Neuronal stem cell (in vitro differentiated cells): ENCODE data around the gene STK32A.

ENCODE experiments used
- DNase-seq: peaks from one replicate; pipeline ENCODE4 v3.0.0-alpha.2; 2013; ENCODE audit warnings: low spot score
- H2AFZ ChIP-seq: one replicate; pipeline ENCODE4 v1.6.1; 2013; ENCODE audit warnings: mild to moderate bottlenecking, low read length, inconsistent platforms
- H2AK5ac ChIP-seq: 2 replicates; pipeline ENCODE4 v1.6.1; 2013; ENCODE audit warnings: low read depth, mild to moderate bottlenecking, inconsistent platforms, low read length, moderate library complexity, mixed read lengths
- H2BK120ac ChIP-seq: 2 replicates; pipeline ENCODE4 v1.6.1; 2013; ENCODE audit warnings: low read depth, mild to moderate bottlenecking, inconsistent platforms, low read length, moderate library complexity, mixed read lengths
- H2BK12ac ChIP-seq: one replicate; pipeline ENCODE4 v1.6.1; 2013; ENCODE audit warnings: low read length, inconsistent platforms
- H2BK15ac ChIP-seq: 2 replicates; pipeline ENCODE4 v1.6.1; 2013; ENCODE audit warnings: mild to moderate bottlenecking, low read length, inconsistent platforms, mixed read lengths
- H2BK5ac ChIP-seq: one replicate; pipeline ENCODE4 v1.6.1; 2013; ENCODE audit warnings: inconsistent platforms, mild to moderate bottlenecking, low read length, moderate library complexity
- H3K14ac ChIP-seq: one replicate; pipeline ENCODE4 v1.6.1; 2013; ENCODE audit warnings: low read length, inconsistent platforms
- H3K18ac ChIP-seq: 2 replicates; pipeline ENCODE4 v1.6.1; 2013; ENCODE audit warnings: low read length, inconsistent platforms
- H3K23ac ChIP-seq: 2 replicates; pipeline ENCODE4 v1.6.1; 2013; ENCODE audit warnings: low read depth, mild to moderate bottlenecking, mixed read lengths, low read length, inconsistent platforms; ENCODE audit not compliant: poor library complexity
- H3K27ac ChIP-seq: replicated peaks from 3 replicates; pipeline ENCODE4 v1.5.1; 2013; ENCODE audit warnings: low read length, inconsistent platforms
- H3K27me3 ChIP-seq, 3 experiments: 2 replicates each; pipeline ENCODE4 v1.6.1; 2013; ENCODE audit warnings: low read length in 3 of 3, mild to moderate bottlenecking in 2 of 3, inconsistent platforms in 1 of 3, low read depth in 1 of 3, mixed read lengths in 1 of 3, moderate library complexity in 1 of 3; ENCODE audit not compliant: control insufficient read depth in 3 of 3, insufficient read depth in 3 of 3
- H3K36me3 ChIP-seq, 2 donors: replicated peaks in 1 of 2; 2 replicates each; pipeline ENCODE4 v1.6.1; 2013; ENCODE audit warnings: low read length in 2 of 2; ENCODE audit not compliant: control insufficient read depth in 2 of 2, insufficient read depth in 2 of 2
- H3K4ac ChIP-seq: 2 replicates; pipeline ENCODE4 v1.6.1; 2013; ENCODE audit warnings: inconsistent platforms, mild to moderate bottlenecking, low read length, moderate library complexity
- H3K4me1 ChIP-seq, 2 donors: 1 replicate in 1 of 2; 2 replicates in 1 of 2; pipeline ENCODE4 v1.6.1; 2013; ENCODE audit warnings: low read length in 2 of 2, low read depth in 1 of 2; ENCODE audit not compliant: control insufficient read depth in 2 of 2, insufficient read depth in 1 of 2
- H3K4me2 ChIP-seq: one replicate; pipeline ENCODE4 v1.6.1; 2013; ENCODE audit warnings: mild to moderate bottlenecking, low read length, inconsistent platforms; ENCODE audit not compliant: insufficient read depth, poor library complexity, severe bottlenecking
- H3K4me3 ChIP-seq, 2 donors: 2 replicates each; pipeline ENCODE4 v1.5.1; 2013; ENCODE audit warnings: low read length in 2 of 2, mild to moderate bottlenecking in 2 of 2, inconsistent platforms in 1 of 2, moderate library complexity in 1 of 2
- H3K79me1 ChIP-seq: one replicate; pipeline ENCODE4 v1.6.1; 2013; ENCODE audit warnings: low read depth, mild to moderate bottlenecking, inconsistent platforms, low read length, moderate library complexity
- H3K9ac ChIP-seq: one replicate; pipeline ENCODE4 v1.6.1; 2013; ENCODE audit warnings: mild to moderate bottlenecking, low read depth, low read length, inconsistent platforms; ENCODE audit not compliant: poor library complexity
- H3K9me3 ChIP-seq, 2 donors: replicated peaks in 1 of 2; 2 replicates each; pipeline versions ENCODE3 to v1.6.1; 2013; ENCODE audit warnings: low read length in 2 of 2, mild to moderate bottlenecking in 2 of 2, inconsistent platforms in 1 of 2, low read depth in 1 of 2, mixed read lengths in 1 of 2, moderate library complexity in 1 of 2; ENCODE audit not compliant: control insufficient read depth in 2 of 2, insufficient read depth in 1 of 2
- H4K8ac ChIP-seq: one replicate; pipeline ENCODE4 v1.6.1; 2013; ENCODE audit warnings: low read depth, mild to moderate bottlenecking, inconsistent platforms, low read length, moderate library complexity
- H4K91ac ChIP-seq: one replicate; pipeline ENCODE4 v1.6.1; 2013; ENCODE audit warnings: low read length, low read depth, mild to moderate bottlenecking, inconsistent platforms; ENCODE audit not compliant: poor library complexity
- WGBS, 2 donors: extraction: QIAGEN DNeasy Blood & Tissue Kit; methylation state at CpG; one replicate each; pipeline ENCODE4 v1.1.7; 2013; ENCODE audit warnings: missing lambda C conversion rate in 2 of 2, mixed read lengths in 1 of 2; ENCODE audit not compliant: insufficient read length in 2 of 2, insufficient replicate concordance in 1 of 2; ENCODE audit errors: extremely low coverage in 2 of 2; 5-methylcytosine and 5-hydroxymethylcytosine counted together

STK32A gene

DNA sequence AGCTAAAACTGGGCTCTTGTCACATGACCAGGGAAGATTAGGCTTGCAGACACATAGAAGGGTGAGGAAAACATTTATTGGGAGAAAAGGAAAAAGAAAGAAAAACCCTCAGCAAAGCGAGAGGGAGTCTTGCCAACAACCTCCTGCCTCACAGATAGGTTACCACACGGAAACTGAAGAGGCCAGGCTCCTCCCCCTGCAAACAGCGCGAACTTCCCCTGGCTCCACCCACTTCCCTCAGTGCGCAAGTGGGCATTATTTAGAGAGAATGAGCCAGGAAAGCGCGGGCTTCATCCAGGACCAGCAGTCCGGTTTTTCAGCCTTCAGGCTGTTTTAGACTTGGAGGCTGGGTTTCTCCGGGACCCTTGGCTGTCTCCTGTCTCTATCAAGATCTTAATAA lies 70.3 kb downstream of the STK32A start:
- H3K79me1 ChIP-seq: no peaks in the 10 kb centered on the region
- no peak overlapping the region for H3K4me3 ChIP-seq
- no peak overlapping the region for H2AK5ac ChIP-seq
- H3K4me2 ChIP-seq: no peak overlapping the region
- no peak overlapping the region for H3K9ac ChIP-seq
- H3K4ac ChIP-seq: no peak overlapping the region
- H3K27me3 ChIP-seq: no peaks in the 10 kb centered on the region
- H4K8ac ChIP-seq: no peak overlapping the region
- no peak overlapping the region for H2BK5ac ChIP-seq
- no peak overlapping the region for H3K23ac ChIP-seq
- H3K9me3 ChIP-seq: no peaks in the 10 kb centered on the region
- no CpG with 5 or more reads among the region's 9 CpGs for WGBS, 2 donors
- H2BK120ac ChIP-seq: no peak overlapping the region
- H4K91ac ChIP-seq: no peak overlapping the region
- H3K36me3 ChIP-seq: no peaks in the 10 kb centered on the region
- H3K14ac ChIP-seq: no peak overlapping the region
- H2AFZ ChIP-seq: no peak overlapping the region
- no peak overlapping the region for H2BK15ac ChIP-seq
- no peak for DNase-seq
- H3K27ac ChIP-seq: no peak overlapping the region
- H3K18ac ChIP-seq: no peak overlapping the region
- no peaks in the 10 kb centered on the region for H3K4me1 ChIP-seq
- no peak overlapping the region for H2BK12ac ChIP-seq

DNA sequence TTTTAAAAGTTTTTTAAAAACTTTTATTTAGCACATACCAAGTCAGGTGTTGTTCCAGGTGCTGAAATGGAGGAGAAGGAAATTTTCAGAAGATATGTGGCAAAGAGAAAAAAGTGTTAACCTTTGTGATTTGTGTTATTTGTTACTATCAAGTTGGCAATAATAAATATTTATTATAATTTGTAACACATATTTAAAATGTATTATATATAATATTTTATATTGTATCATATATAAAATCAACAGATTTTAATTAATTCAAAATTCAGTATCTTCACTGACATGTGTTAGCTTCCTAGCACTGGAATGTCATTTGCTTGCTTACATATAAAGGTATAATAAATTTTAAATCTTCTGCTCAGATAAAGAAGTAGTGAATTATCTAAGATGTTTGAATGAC lies 71.5 kb downstream of the STK32A start:
- Histone ChIP-seq H2AK5ac (no peak overlapping the region), H4K8ac (no peak overlapping the region), H3K4me1 (no peaks in the 10 kb centered on the region), H3K18ac (no peak overlapping the region), H3K27me3 (no peaks in the 10 kb centered on the region), H3K4ac (no peak overlapping the region), H3K23ac (no peak overlapping the region), H2BK120ac (no peak overlapping the region), H3K4me3 (no peak overlapping the region), H3K14ac (no peak overlapping the region), H3K4me2 (no peak overlapping the region), H2BK15ac (no peak overlapping the region), H2AFZ (no peak overlapping the region), H2BK12ac (no peak overlapping the region), H3K79me1 (no peaks in the 10 kb centered on the region), H3K27ac (no peak overlapping the region), H3K9ac (no peak overlapping the region), H2BK5ac (no peak overlapping the region), H3K9me3 (no peaks in the 10 kb centered on the region), H4K91ac (no peak overlapping the region), H3K36me3 (no peaks in the 10 kb centered on the region)
- DNase-seq: no peak

DNA sequence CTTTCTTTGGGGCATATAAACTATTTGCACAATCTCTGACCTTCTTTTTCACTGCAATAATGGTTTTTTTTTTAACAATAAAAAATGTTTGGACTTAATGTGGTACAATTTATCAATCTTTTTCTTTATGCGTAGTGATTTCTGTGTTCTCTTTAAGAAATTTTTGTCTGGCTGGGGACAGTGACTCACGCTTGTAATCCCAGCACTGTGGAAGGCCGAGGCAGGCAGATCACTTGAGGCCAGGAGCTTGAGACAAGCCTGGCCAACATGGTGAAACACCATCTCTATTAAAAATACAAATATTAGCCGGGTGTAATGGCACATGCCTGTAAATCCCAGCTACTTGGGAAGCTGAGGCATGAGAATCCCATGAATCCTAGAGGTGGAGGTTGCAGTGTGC lies 72.3 kb downstream of the STK32A start:
- no peak overlapping the region for H4K8ac ChIP-seq
- DNase-seq: no peak
- H3K9ac ChIP-seq: no peak overlapping the region
- no peak overlapping the region for H3K14ac ChIP-seq
- H3K27ac ChIP-seq: no peak overlapping the region
- no peak overlapping the region for H4K91ac ChIP-seq
- H3K36me3 ChIP-seq: no peaks in the 10 kb centered on the region
- H3K27me3 ChIP-seq: no peaks in the 10 kb centered on the region
- H2AK5ac ChIP-seq: no peak overlapping the region
- H2BK120ac ChIP-seq: no peak overlapping the region
- no peak overlapping the region for H3K18ac ChIP-seq
- H2BK15ac ChIP-seq: no peak overlapping the region
- no peaks in the 10 kb centered on the region for H3K9me3 ChIP-seq
- no CpG with 5 or more reads among the region's 4 CpGs for WGBS, 2 donors
- H3K23ac ChIP-seq: no peak overlapping the region
- H2BK5ac ChIP-seq: no peak overlapping the region
- H3K4me2 ChIP-seq: no peak overlapping the region
- no peaks in the 10 kb centered on the region for H3K4me1 ChIP-seq
- no peak overlapping the region for H3K4me3 ChIP-seq
- H3K79me1 ChIP-seq: no peaks in the 10 kb centered on the region
- H2AFZ ChIP-seq: no peak overlapping the region
- no peak overlapping the region for H3K4ac ChIP-seq
- H2BK12ac ChIP-seq: no peak overlapping the region

DNA sequence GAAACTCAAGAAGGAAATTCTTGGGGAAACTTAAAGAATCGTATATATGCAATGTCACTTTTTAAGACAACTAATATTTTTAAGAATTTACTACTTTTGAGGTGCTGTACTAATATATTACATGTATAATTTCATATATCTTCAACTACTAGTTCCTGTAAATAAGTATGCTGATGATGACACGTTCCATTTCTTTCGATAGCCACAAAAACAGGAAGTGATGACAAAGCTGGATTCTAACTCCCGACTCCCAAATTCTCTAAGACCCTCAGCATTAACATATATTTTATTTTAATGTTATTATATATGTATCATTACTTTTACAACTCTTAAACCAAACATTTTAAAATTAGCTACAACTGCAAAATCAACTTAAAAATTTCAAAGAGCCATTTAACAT lies 74.8 kb downstream of the STK32A start:
- no peak overlapping the region for H2BK12ac ChIP-seq
- no peaks in the 10 kb centered on the region for H3K79me1 ChIP-seq
- H3K9me3 ChIP-seq: no peaks in the 10 kb centered on the region
- no peak overlapping the region for H3K4ac ChIP-seq
- H3K27ac ChIP-seq: no peak overlapping the region
- no peak overlapping the region for H3K4me2 ChIP-seq
- no peak overlapping the region for H2AK5ac ChIP-seq
- no peaks in the 10 kb centered on the region for H3K36me3 ChIP-seq
- H4K91ac ChIP-seq: no peak overlapping the region
- no peak overlapping the region for H3K9ac ChIP-seq
- H3K14ac ChIP-seq: no peak overlapping the region
- no peak overlapping the region for H4K8ac ChIP-seq
- no peak overlapping the region for H2BK120ac ChIP-seq
- H2AFZ ChIP-seq: no peak overlapping the region
- no peak overlapping the region for H3K18ac ChIP-seq
- H2BK15ac ChIP-seq: no peak overlapping the region
- no CpG with 5 or more reads among the region's 4 CpGs for WGBS, 2 donors
- H3K4me3 ChIP-seq: no peak overlapping the region
- no peak overlapping the region for H2BK5ac ChIP-seq
- no peak for DNase-seq
- no peak overlapping the region for H3K23ac ChIP-seq
- H3K27me3 ChIP-seq: no peaks in the 10 kb centered on the region
- no peaks in the 10 kb centered on the region for H3K4me1 ChIP-seq
